Measurements from ENCODE around the gene ACTA2. TPM values are rescaled to one million over a fixed set of nuclear protein-coding genes. Genes with fewer than 3 reads are reported as not detected.
A peak's percentile ranks its signal among the peaks of the same experiment; 100 is the strongest.

The ACTA2 gene
- total and polyA plus RNA-seq, 9 donors: 154 to 5,219 (median 777) TPM

- TF ChIP-seq EP300 (IDR thresholded peaks at IDR 0.05): no peak
- TF ChIP-seq CTCF (IDR thresholded peaks at IDR 0.05): no peak
- TF ChIP-seq POLR2A (IDR thresholded peaks at IDR 0.05): no peak
- 57 to 71% (median 70%) methylated on average over 3 of the region's 3 CpGs for WGBS, 3 donors
- DNase-seq: no peak
- H3K27me3 ChIP-seq: no peaks in the 10 kb centered on the region
- no peaks in the 10 kb centered on the region for H3K9me3 ChIP-seq
- H3K4me3 ChIP-seq: no peak overlapping the region
- no peaks in the 10 kb centered on the region for H3K36me3 ChIP-seq
- intact Hi-C loops (cut with DNase I): no loop called here
- peaks cover 4% of the 10 kb centered on the region for H3K4me1 ChIP-seq (ENCODE audit: insufficient read depth)
- H3K27ac ChIP-seq: peak overlapping the region in 1 of 2 donors; percentile 25
These were observed 8.8 kb downstream of the ACTA2 start for GRCh38 chr10:88943778-88944177.

- Histone ChIP-seq H3K9me3 (no peaks in the 10 kb centered on the region), H3K27ac (no peak overlapping the region), H3K36me3 (no peaks in the 10 kb centered on the region), H3K4me3 (no peak overlapping the region), H3K4me1 (ENCODE audit: insufficient read depth) (no peaks in the 10 kb centered on the region), H3K27me3 (no peaks in the 10 kb centered on the region)
- WGBS, 3 donors: 73 to 84% (median 81%) methylated on average over 6 of the region's 6 CpGs
- DNase-seq: no peak
- intact Hi-C loops (cut with DNase I): no loop called here
- TF ChIP-seq POLR2A (IDR thresholded peaks at IDR 0.05) (no peak), EP300 (IDR thresholded peaks at IDR 0.05) (no peak), CTCF (IDR thresholded peaks at IDR 0.05) (no peak)
These were observed 11.5 kb downstream of the ACTA2 start for GRCh38 chr10:88941026-88941425.

- Histone ChIP-seq H3K36me3 (no peaks in the 10 kb centered on the region), H3K9me3 (no peaks in the 10 kb centered on the region), H3K4me1 (ENCODE audit: insufficient read depth) (no peaks in the 10 kb centered on the region), H3K27me3 (no peaks in the 10 kb centered on the region), H3K4me3 (no peak overlapping the region), H3K27ac (no peak overlapping the region)
- WGBS, 3 donors: 91 to 96% (median 95%) methylated on average over 2 of the region's 2 CpGs
- intact Hi-C loops (cut with DNase I): loop anchor here (5.0 kb wide), 5 partner anchors 48 to 278 kb away; partner anchors contain the start of genes CH25H (in 1 of the 4) and FAS (in 1 of the 4)
- TF ChIP-seq EP300 (IDR thresholded peaks at IDR 0.05) (no peak), CTCF (IDR thresholded peaks at IDR 0.05) (no peak), POLR2A (IDR thresholded peaks at IDR 0.05) (no peak)
- DNase-seq: no peak
These were observed 13.6 kb downstream of the ACTA2 start for GRCh38 chr10:88938938-88939337.

GRCh38 chr10:88938039-88938438 is 14.5 kb downstream of the ACTA2 start:
- 85 to 95% (median 87%) methylated on average over 3 of the region's 3 CpGs for WGBS, 3 donors
- H3K27ac ChIP-seq: no peak overlapping the region

More at GRCh38 chr10:88938039-88938438, 14.5 kb downstream of the ACTA2 start:
- no peak for DNase-seq
- H3K4me3 ChIP-seq: no peak overlapping the region
- TF ChIP-seq CTCF (IDR thresholded peaks at IDR 0.05) (no peak), POLR2A (IDR thresholded peaks at IDR 0.05) (no peak), EP300 (IDR thresholded peaks at IDR 0.05) (no peak)
- H3K36me3 ChIP-seq: no peaks in the 10 kb centered on the region
- H3K27me3 ChIP-seq: no peaks in the 10 kb centered on the region
- intact Hi-C loops (cut with DNase I): loop anchor here (5.0 kb wide), 5 partner anchors 49 to 279 kb away; partner anchors contain the start of genes CH25H (in 1 of the 4) and FAS (in 1 of the 4)
- H3K9me3 ChIP-seq: no peaks in the 10 kb centered on the region
- no peaks in the 10 kb centered on the region for H3K4me1 ChIP-seq (ENCODE audit: insufficient read depth)
